NCI-H82 treated with DMSO at 0.1 percent for 48 hours (cell line): ENCODE results near the gene RNH1.
A peak's percentile ranks its signal among the peaks of the same experiment; 100 is the strongest.

Source experiments
- DNase-seq: peaks from one replicate; lab custom pipeline; 2025; ENCODE audit not compliant: unreplicated experiment; lab: John Stamatoyannopoulos, UW

RNH1 gene

DNA sequence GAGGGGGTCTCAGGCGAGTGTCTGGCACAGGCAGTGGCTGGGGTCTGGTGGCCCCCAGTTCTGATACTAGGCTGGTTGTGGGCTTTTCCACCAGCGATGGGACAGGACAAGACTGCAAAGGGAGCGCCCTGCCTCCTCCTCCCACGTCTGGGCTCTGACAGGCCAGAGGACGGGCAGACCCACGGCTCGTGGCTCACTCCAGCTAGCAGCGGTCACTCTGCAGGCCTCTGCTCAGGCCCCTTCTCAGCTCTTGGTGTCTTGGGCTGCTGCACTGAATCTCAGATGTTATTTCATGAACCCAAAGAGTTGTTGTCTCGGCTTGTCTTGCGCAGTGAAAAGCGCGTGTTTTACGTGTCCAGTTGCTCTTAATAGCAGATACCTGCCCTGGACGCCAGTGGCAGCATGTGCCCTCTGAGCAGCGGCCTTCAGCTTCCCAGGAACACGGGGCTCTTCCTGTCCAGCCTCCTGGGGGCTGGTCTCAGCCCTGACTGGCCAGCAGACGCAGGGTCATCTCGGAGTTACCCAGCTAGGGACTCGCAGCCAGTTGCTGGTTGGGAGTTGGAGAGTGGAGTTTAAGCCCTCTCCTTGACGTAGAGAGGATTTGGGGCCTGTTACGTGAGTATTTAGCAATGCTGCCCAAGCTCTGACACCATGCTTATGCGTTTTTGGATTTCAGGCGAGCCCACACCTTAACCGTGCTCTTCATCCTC, 47.4 kb downstream of the RNH1 start:
- no peak for DNase-seq

DNA sequence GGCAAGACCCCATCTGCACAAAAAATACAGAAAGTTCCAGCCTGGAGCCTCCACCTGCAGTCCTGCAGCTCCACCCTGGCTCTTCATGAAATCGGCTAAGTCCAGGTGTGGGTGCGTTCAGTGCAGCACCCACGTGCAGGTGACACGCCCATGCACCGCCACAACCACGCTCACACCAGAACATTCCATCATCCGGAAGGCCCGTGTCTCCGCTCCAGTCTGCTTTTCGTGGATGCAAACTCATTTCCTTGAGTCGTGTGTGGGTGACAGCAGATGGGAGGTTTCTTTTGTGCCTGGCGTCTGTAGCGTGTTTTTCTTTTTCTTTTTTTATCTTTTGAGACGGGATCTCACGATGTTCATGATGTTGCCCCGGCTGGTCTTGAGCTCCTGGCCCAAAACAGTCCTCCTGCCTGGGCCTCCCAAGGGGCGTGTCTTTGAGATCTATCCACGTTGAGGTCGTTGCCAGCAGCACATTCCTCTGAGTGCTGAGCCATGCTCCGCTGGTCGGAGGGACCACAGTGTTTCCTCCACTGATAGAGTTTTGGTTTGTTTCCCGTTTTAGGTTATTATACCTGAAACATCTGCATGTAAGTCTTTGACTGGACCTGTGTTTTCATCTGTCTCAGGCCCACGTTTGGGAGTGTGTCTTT, 49.8 kb downstream of the RNH1 start:
- no peak for DNase-seq

DNA sequence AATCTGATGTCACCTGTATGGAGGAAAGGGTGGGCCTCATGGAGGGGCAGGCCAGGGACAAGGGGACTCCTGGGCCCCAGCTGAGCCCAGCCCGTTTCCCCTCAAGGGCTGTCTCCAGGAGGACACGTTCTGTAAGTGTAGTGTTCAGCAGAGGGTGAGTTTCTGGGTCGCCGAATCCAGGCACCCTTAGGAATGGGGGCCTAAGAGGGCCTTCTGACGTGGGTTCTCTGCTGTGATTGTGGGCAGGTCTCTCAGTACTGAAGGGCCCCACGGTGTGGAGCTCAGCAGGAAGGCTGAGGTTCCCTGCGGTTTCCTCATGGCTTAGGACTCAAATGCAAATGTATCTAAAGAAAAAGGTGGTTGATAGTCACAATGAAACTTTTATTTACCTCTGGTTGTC, 50.5 kb downstream of the RNH1 start:
- no peak for DNase-seq

DNA sequence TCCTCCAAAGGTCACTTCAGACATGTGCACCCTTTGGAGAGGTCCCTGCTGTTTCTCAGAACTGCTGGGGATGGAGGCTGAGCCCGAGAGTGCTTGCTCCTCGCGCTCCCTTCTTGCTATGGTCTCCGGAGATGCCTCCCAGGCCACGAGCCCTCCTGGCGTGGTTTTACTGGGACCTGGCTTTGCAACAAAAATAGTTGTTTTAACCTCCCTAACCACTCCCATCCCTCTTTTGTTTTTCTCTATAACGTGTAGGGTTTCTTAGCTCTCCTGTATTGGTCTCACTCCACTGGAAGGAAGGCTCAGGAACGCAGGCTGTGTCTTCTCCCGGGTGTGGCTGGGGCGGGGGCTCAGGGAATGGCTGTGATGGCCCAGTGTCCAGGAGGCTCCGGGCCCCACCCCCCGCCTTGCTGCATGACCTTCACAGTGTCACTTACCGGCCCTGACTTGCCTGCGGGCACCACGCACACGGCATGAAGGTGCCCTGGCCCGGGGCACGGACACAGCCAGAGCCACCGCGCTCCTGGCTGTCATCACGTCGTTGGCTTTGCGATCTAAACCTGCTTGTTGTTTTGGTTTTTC, 51.4 kb downstream of the RNH1 start:
- DNase-seq, result no peak

DNA sequence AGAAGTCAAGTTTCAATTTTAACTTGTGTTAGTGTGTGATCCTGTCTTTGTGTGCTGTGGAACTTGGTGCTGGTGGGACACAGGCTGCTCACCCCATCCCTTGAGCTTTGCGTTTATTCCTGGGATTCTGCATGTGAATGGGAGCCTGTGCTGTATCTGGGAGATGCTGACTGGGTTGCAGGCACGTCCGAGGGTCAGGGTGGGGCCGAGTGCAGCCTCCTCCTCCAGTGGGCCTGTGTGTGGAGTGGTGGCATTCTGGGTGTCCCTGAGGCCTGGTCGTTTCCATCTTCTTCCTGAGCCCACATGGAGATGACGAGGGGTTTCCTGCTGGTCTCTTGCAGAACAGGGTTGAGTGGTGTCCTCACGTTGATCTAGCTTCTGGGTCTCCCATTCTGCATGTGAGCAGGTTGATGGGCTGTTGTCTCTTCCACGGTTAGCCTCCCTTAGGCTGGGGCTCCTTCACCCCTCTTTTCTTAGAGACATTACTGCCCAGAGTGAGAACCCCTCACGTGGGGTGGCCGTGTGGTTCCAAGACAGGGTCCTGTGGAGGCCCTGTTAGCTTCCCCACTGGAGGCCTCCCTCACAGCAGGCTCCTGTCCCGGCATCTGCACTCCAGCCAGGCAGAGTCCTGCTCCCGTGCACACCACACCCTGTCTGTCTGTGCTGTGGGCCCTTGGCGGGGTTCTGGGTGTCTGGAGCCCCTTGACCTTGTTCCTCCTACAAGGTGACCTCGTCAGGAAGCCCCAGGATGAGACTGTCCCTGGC, 52.1 kb downstream of the RNH1 start:
- no peak for DNase-seq

DNA sequence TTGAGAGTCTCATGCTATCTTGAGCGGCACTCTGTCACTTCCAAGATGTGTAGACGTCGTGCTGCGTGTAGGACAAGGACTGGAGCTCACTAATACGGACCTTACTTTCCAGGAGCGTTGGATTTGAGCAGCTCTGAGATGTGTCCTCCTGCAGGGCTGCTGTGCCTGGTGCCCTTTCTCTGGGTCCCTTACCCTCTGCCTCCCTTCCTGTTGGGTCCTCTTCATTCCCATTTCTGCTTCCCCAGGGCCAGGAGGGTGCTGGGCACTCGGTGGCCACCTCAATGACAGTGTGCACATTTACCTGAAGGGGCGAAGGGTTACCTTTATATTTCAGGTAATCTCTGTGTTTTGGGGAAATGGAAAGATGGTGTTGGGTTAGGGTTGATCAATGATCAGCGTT, 53.0 kb downstream of the RNH1 start:
- DNase-seq, result no peak

DNA sequence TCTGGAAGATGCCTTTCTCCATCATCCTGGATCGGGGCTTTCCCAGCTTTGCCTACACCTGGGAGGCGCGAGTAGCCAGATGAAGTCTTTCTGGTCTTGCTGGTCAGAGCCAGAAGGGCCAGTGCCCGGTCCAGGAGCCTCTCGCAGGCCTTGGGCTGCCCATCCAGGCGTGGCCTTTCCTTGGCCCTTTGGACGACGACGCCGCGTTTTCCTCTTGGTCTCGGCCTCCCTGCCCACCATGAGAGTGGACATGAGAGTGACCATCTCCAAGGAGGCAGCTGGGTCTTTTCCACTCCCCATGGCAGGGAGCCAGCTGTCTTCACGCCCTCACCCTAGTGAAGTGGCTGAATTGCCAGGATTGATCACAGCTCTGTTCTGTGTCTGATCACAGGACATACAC, 53.5 kb downstream of the RNH1 start:
- DNase-seq, result no peak

DNA sequence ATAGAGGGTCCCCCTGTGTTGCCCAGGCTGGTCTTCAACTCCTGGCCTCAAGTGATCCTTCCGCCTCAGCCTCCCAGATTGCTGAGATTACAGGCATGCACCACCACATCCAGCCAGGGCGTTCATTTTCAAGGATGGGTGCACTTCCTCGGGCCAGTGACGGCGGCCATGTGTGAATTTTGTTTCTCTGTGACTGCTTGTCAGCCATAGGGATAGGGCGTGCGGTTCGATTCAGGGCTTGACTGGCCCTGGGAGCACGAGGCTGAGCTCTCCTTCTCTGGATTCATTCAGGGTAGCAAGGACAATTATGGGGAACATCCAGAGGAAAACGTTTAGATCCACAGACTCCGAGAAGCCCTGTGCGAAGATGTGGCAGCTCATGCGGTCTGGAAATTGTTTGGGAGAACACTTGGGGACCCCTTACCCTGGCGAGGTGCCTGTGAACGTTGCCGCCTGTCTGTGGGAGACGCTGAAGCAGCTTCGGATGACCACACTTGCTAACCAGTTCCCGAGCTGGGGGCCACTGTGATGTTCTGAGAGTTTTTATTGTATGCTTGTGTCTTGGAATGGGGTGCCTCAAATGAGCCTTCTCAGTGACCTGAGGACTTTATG, 54.0 kb downstream of the RNH1 start:
- no peak for DNase-seq

DNA sequence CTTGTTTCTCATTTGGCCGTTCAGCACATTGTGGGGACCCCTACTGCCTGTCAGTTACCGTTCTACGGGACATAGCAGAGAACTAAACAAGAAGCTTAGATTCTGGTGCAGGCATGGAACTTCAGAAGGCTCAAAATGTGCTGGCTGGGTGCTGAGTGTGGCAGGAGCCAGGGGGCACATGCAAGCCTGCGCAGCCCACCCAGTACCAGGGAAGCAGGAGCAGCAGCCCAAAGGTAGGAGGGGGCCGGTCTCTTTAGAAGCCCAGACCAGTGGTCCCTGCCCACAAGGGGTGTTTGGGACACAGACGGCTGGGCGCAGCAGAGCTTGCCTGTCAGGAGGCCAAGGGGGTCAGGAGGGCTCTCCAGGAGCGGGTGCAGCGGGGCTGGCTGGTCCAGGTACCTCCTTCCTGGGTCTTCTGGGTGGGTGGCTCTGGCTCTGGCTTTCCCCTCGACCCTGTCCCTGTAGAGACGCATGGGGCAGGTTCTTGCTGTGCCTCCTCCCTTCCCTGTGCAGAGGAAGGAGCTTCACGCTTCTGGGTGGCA, 54.8 kb downstream of the RNH1 start:
- DNase-seq, result no peak

DNA sequence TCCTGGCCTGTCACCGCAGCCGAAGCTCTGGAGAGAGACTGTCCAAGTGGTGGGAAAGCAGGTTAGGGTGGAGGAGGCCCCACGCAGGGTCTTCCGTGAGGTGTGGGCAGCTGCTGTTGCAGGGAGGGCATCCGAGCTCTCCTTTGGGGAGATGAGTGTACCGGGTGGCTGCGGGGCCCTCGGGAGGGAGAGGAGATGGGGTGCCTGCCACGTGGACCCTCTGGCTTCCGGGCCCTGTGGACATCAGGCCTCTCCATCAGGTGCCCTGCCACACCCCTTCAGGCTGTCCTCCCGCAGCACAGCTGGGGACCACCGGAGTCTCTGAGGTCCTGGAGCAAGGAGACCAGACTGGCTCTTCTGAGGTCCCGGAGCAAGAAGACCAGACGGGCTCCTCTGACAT, 55.3 kb downstream of the RNH1 start:
- no peak for DNase-seq

DNA sequence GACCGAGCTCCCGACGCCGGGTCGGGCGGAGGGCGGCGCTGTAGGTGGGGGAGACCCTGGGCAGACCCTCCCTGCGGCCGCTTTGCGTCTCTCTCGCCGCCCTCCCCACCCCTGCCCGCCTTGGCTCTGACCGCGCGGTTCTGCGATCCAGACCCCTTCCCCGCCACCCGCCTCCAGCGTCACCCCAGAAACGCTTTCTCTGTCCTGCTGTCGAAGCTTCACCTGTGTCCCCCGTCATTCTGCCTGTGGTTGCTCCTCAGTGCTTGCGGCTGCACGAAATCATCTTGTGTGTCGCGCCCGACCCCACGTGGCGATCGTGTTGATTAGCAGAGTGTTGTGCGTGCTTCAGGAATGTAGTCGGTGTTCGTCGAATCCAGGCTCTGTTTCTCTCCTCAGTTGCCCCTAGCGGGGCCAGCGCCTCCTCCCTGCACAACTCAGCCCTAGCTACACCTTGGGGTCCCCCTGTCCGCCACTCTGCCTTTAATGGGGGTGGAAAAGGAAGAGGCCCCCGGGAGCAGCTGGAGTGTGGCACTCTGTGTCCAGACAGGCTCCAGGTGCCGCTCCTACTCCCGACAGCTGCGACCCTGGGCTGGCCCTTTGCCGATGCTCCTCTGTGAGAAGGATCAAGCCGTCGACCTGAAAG, 56.1 kb downstream of the RNH1 start:
- DNase-seq, result no peak

DNA sequence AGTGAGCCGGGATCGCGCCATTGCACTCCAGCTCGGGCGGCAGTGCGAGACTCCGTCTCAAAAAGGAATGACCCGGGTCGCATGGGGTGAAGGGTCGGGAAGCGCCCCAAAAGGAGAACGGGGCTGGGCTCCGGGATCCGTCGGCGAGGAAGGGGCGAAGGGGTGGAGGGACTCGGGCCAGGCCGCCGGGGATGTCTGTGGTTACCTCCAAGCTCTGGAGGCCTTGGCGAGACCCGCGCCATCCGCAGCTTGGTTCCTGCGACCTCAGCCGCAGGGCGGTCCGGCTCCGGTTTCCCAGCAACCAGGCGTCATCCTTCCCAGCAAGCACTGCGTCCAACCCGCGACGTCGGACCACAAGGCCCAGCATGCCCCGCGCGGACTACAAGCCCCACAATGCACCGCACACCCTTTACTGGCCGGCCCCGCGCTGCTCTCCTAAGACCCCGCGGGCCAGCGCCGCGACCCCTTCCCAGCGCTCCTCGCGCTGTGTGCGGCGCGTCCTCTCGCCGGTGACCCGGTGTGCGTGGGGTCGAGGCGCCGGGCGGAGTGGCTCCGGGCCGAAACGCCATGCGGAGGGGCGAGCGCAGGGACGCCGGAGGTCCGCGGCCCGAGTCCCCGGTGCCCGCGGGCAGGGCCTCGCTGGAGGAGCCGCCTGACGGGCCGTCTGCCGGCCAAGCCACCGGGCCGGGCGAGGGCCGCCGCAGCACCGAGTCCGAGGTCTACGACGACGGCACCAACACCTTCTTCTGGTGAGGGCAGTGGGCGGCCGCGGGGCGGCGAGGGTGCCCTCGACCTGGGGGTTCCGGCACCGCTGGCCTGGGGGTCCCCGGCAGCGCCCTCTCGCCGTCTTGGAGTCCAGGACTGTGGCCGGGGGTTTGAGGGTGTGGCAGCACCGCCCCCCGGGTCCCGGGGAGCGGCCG, 56.9 kb downstream of the RNH1 start, which contains the start of gene PTDSS2:
Gene PTDSS2 (plus strand): TSS at position 391 of the 920 bp plus-strand sequence. CDS start 177 bp downstream, at position 568.
- peak; percentile 87 for DNase-seq

DNA sequence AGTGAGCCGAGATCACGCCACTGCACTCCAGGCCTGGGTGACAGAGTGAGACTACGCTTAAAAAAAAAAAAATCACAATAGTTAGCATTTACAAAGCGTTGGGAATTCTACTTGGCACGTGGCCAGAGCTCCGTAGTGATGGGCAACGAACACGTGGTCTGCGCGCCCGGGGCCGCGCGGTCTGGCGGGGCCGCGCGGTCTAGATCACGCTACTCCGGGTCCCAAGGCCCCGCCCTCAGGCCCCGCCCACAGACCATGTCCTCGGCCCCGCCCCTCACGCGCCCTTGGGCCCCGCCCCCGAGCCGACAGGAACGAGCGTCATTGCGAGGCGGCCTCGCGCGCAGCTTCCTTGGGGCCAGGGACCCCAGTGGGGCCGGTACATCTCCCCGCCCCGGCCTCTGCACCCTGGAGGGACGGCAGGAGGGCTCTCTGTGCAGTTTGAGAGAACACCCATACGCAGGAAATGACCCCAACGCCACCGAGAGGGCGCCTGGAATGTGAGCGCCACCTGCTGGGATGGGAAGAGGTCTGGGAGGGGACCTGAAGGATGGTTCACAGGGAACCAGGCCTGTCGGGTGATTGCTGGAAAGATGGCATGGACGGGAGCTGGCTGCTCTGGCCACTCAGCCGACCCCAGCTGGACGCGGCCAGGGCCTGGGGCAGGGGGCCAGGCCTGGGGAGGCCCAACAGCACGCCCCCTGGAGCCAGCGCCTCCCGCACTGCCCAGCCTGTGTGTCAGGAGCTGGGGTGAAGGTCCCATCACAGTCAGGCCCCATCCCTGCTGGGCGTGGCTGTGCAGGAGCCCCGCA, 58.9 kb downstream of the RNH1 start:
- peak; percentile 69 for DNase-seq

DNA sequence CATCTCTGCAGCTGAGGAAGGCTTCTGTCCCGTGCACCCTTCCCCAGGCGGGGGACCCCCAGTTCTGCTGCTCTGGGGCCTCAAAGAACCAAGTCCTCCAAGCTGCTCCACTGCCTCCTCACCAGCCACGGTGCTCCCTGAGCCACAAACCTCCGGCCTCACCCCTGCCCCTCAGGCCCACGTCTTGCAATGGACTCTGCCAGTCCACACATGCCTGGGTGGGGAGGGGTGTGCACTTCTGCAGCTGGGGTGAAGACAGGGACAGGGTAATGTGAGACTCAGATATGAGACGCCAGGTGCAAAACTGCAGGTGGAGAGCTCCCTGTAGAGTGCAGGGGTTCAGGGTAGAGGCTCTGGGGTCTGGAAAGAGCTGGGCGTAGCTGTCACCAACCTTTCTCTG, 60.2 kb downstream of the RNH1 start:
- DNase-seq, result no peak

DNA sequence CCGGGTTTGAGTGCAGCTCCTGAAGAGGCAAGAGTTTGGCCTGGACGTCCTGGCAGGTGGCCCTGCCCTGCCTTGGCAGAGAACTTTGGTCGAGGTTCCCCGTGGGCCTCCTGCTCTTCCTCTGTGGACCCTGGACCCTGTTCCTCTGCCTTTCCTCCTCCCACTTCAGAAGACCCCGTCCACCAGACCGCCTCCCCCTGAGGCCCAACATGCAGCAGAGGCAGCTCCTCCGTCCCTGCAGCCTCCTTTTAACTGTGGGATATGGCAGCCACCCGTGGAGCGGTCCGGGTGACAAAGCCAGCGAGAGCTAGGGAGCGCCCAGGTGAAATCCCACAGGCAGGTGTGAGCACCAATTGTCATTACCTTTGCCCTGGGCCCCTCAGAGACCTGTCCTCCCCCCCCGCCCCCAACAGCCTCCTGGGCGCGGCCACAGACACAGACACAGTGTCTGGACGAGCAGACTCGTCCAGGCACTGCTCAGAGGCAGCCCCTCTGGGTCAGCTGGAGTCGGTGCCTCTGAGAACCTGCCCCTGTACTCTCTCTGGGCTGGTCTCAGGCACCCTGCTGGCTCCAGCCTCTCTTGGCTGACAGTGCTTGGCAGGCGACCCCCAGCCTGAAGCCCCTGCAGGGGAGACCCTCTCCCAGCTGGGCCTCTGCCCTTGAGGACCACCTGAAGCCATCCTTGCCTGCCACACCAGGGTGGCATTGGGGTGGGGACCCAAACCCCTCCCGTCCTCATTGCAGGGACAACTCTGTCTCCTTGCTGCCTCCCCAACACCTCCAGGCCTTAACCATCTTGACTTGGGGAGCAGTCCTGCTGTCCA, 61.1 kb downstream of the RNH1 start:
- no peak for DNase-seq
